ENCODE results near the gene FCMR.
"Not testable (repeated sequence)": the region's sequence is repeated elsewhere in the genome, so short reads cannot be mapped to it uniquely, and the experiment has no call there.

Gene FCMR

GRCh38 chr1:206854401-206855129 is 67.2 kb downstream of the FCMR start:
- Histone ChIP-seq H3K9me3 (peaks cover 5% of the 10 kb centered on the region), H3K9ac (no peak overlapping the region), H3K27ac (no peak overlapping the region), H3K4me2 (no peak overlapping the region), H3K27me3 (no peaks in the 10 kb centered on the region), H3K4me3 (no peak overlapping the region), H4K20me1 (no peaks in the 10 kb centered on the region), H3K36me3 (no peaks in the 10 kb centered on the region), H3K4me1 (peaks cover 12% of the 10 kb centered on the region)
- TF ChIP-seq Cebpa-rat (IDR thresholded peaks at IDR 0.05) = no peak

GRCh38 chr1:206853696-206854095 is 68.0 kb downstream of the FCMR start:
- not testable (repeated sequence) for H3K27ac ChIP-seq, H3K4me1 ChIP-seq, H3K9ac ChIP-seq, H4K20me1 ChIP-seq, H3K9me3 ChIP-seq, H3K27me3 ChIP-seq, H3K36me3 ChIP-seq, H3K4me3 ChIP-seq, H3K4me2 ChIP-seq
